ENCODE data around the gene CHD5. TPM values are rescaled to one million over a fixed set of nuclear protein-coding genes. Genes with fewer than 3 reads are reported as not detected.

Gene CHD5
- total RNA-seq, 4 donors from 2014 or later: 5.5 to 16.9 (median 12.0) TPM

- 98% methylated on average over 3 of the region's 3 CpGs for WGBS
- H3K9me3 ChIP-seq: no peaks in the 10 kb centered on the region
- H3K27ac ChIP-seq (replicated peaks in 1 of 4): no peak overlapping the region
- H3K4me1 ChIP-seq: peaks cover 0 to 6% (median 0%) of the 10 kb centered on the region in 4 donors
- intact Hi-C loops (cut with DNase I): no loop called here
- peaks cover 0 to 10% (median 2%) of the 10 kb centered on the region in 4 donors for H3K36me3 ChIP-seq
- TF ChIP-seq EP300 (IDR thresholded peaks at IDR 0.05) (no peak), POLR2A (IDR thresholded peaks at IDR 0.05; ENCODE audit: low read depth) (no peak), POLR2AphosphoS5 (IDR thresholded peaks at IDR 0.05) (no peak)
- TF ChIP-seq, protein P1, sequence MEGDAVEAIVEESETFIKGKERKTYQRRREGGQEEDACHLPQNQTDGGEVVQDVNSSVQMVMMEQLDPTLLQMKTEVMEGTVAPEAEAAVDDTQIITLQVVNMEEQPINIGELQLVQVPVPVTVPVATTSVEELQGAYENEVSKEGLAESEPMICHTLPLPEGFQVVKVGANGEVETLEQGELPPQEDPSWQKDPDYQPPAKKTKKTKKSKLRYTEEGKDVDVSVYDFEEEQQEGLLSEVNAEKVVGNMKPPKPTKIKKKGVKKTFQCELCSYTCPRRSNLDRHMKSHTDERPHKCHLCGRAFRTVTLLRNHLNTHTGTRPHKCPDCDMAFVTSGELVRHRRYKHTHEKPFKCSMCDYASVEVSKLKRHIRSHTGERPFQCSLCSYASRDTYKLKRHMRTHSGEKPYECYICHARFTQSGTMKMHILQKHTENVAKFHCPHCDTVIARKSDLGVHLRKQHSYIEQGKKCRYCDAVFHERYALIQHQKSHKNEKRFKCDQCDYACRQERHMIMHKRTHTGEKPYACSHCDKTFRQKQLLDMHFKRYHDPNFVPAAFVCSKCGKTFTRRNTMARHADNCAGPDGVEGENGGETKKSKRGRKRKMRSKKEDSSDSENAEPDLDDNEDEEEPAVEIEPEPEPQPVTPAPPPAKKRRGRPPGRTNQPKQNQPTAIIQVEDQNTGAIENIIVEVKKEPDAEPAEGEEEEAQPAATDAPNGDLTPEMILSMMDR (IDR thresholded peaks at IDR 0.05): no peak
- no peak for DNase-seq (ENCODE audit: extremely low spot score)
- H3K27me3 ChIP-seq: no peaks in the 10 kb centered on the region
- no peak overlapping the region for H3K4me3 ChIP-seq
Observed at GRCh38 chr1:6075748-6076147, 104.4 kb downstream of the CHD5 start.

GRCh38 chr1:6074192-6074901 is 105.8 kb downstream of the CHD5 start:
- Histone ChIP-seq H3K4me1 (no peaks in the 10 kb centered on the region), H3K27ac (replicated peaks in 1 of 4) (no peak overlapping the region), H3K36me3 (peaks cover 0 to 10% (median 2%) of the 10 kb centered on the region in 4 donors), H3K27me3 (no peaks in the 10 kb centered on the region), H3K4me3 (no peak overlapping the region), H3K9me3 (no peaks in the 10 kb centered on the region)
- DNase-seq (ENCODE audit: extremely low spot score): no peak
- TF ChIP-seq, protein P1 (IDR thresholded peaks at IDR 0.05): no peak
- TF ChIP-seq EP300 (IDR thresholded peaks at IDR 0.05): no peak
- no peak for TF ChIP-seq POLR2AphosphoS5 (IDR thresholded peaks at IDR 0.05)
- TF ChIP-seq POLR2A (IDR thresholded peaks at IDR 0.05; ENCODE audit: low read depth): no peak
- WGBS: 98% methylated on average over 16 of the region's 21 CpGs
- intact Hi-C loops (cut with DNase I): no loop called here

GRCh38 chr1:6073480-6074053 is 106.6 kb downstream of the CHD5 start:
- no peaks in the 10 kb centered on the region for H3K4me1 ChIP-seq
- H3K36me3 ChIP-seq: peaks cover 0 to 10% (median 2%) of the 10 kb centered on the region in 4 donors
- H3K27ac ChIP-seq (replicated peaks in 1 of 4): no peak overlapping the region
- intact Hi-C loops (cut with DNase I): no loop called here
- TF ChIP-seq EP300 (IDR thresholded peaks at IDR 0.05) (no peak), POLR2AphosphoS5 (IDR thresholded peaks at IDR 0.05) (no peak), POLR2A (IDR thresholded peaks at IDR 0.05; ENCODE audit: low read depth) (no peak)
- TF ChIP-seq, protein P1 (IDR thresholded peaks at IDR 0.05): no peak
- DNase-seq (ENCODE audit: extremely low spot score): no peak
- 97% methylated on average over 6 of the region's 15 CpGs for WGBS
- no peak overlapping the region for H3K4me3 ChIP-seq
- no peaks in the 10 kb centered on the region for H3K9me3 ChIP-seq
- H3K27me3 ChIP-seq: no peaks in the 10 kb centered on the region

DNA sequence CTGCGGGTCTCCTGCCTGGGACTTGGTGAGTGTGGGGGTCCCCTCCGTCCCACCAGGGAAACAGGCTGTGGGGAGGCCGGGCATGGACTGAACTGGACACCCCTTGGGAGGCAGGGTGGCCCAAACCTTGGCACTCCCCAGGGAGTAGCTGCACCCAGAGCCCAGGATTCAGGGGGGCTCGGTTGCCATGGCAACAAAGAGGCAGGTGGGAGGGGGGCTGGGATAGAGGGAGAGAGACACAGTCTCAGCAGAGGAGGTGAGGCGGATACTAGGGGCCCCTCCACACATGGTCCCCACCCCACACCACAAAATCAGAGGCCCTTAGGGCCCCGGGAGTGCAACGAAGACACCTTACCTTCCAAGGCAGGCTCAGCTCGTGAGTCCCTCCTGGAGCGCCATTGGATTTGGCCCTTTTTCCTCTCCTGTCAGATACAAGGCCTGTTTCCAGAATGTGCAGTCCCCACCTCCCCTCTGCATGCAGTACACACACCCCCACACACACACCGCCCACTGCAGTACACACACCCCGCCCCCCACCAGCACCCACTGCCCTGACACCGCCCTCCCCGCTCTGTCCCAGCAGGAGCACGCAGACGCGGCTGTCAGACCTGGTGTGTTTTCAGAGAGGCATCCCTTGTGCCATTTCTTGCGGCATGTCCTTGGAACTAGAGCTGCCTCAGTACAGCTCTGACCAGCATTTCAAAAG is 107.2 kb downstream of the CHD5 start:
- 88% methylated on average over 9 of the region's 17 CpGs for WGBS
- no peak overlapping the region for H3K27ac ChIP-seq (replicated peaks in 1 of 4)
- H3K4me1 ChIP-seq: no peaks in the 10 kb centered on the region
- H3K36me3 ChIP-seq: peaks cover 0 to 10% (median 2%) of the 10 kb centered on the region in 4 donors
- H3K9me3 ChIP-seq: no peaks in the 10 kb centered on the region
- no peak for DNase-seq (ENCODE audit: extremely low spot score)
- no peaks in the 10 kb centered on the region for H3K27me3 ChIP-seq
- no peak overlapping the region for H3K4me3 ChIP-seq
- TF ChIP-seq, protein P1 (IDR thresholded peaks at IDR 0.05): no peak
- TF ChIP-seq EP300 (IDR thresholded peaks at IDR 0.05) (no peak), POLR2AphosphoS5 (IDR thresholded peaks at IDR 0.05) (no peak), POLR2A (IDR thresholded peaks at IDR 0.05; ENCODE audit: low read depth) (no peak)
- intact Hi-C loops (cut with DNase I): no loop called here

Measured in esophagus muscularis mucosa (tissue), 4 donors.